NB4 (cell line): ENCODE data around the gene PSD4.
A peak's percentile ranks its signal among the peaks of the same experiment; 100 is the strongest.

ENCODE experiments used
- DNase-seq: peaks from one replicate; pipeline ENCODE4 v3.0.0; 2010; ENCODE audit warnings: low read depth
- H3K4me3 ChIP-seq: one replicate; pipeline ENCODE4 v1.5.1; 2011; ENCODE audit warnings: mild to moderate bottlenecking, low read depth, low read length, moderate library complexity
- CTCF ChIP-seq: IDR thresholded peaks from one replicate; pipeline ENCODE4 v1.5.1; 2012; ENCODE audit warnings: low read depth, low read length
- MAX ChIP-seq: IDR thresholded peaks from 2 replicates; pipeline ENCODE4 v1.6.1; 2011; ENCODE audit warnings: low read depth, low read length
- MYC ChIP-seq: IDR thresholded peaks from 2 replicates; pipeline ENCODE4 v1.6.1; 2011; ENCODE audit warnings: low read depth, low read length
- POLR2A ChIP-seq: IDR thresholded peaks from 2 replicates; pipeline ENCODE4 v1.6.1; 2011; ENCODE audit warnings: mild to moderate bottlenecking; ENCODE audit not compliant: insufficient read length; ENCODE audit errors: extremely low read depth

The PSD4 gene

GRCh38 chr2:113196839-113197238, 23.1 kb downstream of the PSD4 start:
- no peak for DNase-seq
- no peak overlapping the region for H3K4me3 ChIP-seq
- TF ChIP-seq MAX: no peak
- no peak for TF ChIP-seq MYC
- TF ChIP-seq CTCF: no peak

GRCh38 chr2:113197347-113198047, 23.7 kb downstream of the PSD4 start:
- TF ChIP-seq POLR2A (no peak), MAX (no peak), MYC (no peak), CTCF (no peak)
- no peak for DNase-seq
- H3K4me3 ChIP-seq: no peak overlapping the region

- no peak for DNase-seq
- no peak overlapping the region for H3K4me3 ChIP-seq
- TF ChIP-seq MYC (no peak), MAX (no peak), POLR2A (no peak), CTCF (no peak)
Observed at GRCh38 chr2:113198048-113198789, 24.4 kb downstream of the PSD4 start.

GRCh38 chr2:113198790-113199612, 25.2 kb downstream of the PSD4 start:
- TF ChIP-seq MYC: no peak
- no peak for TF ChIP-seq MAX
- TF ChIP-seq CTCF: no peak
- no peak for TF ChIP-seq POLR2A
- H3K4me3 ChIP-seq: no peak overlapping the region
- no peak for DNase-seq

- DNase-seq: peak; percentile 35
- TF ChIP-seq POLR2A (no peak), MYC (no peak), CTCF (peak; percentile 33)
- H3K4me3 ChIP-seq: no peak overlapping the region
Observed at GRCh38 chr2:113200236-113200635, 26.5 kb downstream of the PSD4 start.
